22Rv1 (cell line): ENCODE data around the gene NEDD4.

ENCODE experiments used
- CTCF ChIP-seq: fragments of 450-650 bp; IDR thresholded peaks from 2 replicates; pipeline ENCODE4 v1.5.1; 2017; ENCODE audit warnings: mild to moderate bottlenecking
- ZFX ChIP-seq: fragments of 450-650 bp; IDR thresholded peaks from 2 replicates; pipeline ENCODE4 v1.6.1; 2017; ENCODE audit warnings: antibody characterized with exemption, borderline replicate concordance

GRCh38 chr15:55861115-55861514 is 132.3 kb downstream of the NEDD4 start:
- TF ChIP-seq CTCF (no peak), ZFX (no peak)
